ENCODE data around the gene LZTFL1.

The LZTFL1 gene

GRCh38 chr3:45885979-45886705, 44.2 kb upstream of the LZTFL1 start, which contains the start of gene CCR9:
Gene CCR9 (plus strand): TSS chr3:45886543. CDS start chr3:45894934, 8,391 bp downstream.
- Histone ChIP-seq H3K4me1 (ENCODE audit: control insufficient read depth in 1 of 2, insufficient read depth in 1 of 2, low read depth in 1 of 2, low read length in 1 of 2) (peaks cover 0 to 3% of the 10 kb centered on the region in 2 experiments), H3K27ac (no peak within 1 kb of the TSS)

DNA sequence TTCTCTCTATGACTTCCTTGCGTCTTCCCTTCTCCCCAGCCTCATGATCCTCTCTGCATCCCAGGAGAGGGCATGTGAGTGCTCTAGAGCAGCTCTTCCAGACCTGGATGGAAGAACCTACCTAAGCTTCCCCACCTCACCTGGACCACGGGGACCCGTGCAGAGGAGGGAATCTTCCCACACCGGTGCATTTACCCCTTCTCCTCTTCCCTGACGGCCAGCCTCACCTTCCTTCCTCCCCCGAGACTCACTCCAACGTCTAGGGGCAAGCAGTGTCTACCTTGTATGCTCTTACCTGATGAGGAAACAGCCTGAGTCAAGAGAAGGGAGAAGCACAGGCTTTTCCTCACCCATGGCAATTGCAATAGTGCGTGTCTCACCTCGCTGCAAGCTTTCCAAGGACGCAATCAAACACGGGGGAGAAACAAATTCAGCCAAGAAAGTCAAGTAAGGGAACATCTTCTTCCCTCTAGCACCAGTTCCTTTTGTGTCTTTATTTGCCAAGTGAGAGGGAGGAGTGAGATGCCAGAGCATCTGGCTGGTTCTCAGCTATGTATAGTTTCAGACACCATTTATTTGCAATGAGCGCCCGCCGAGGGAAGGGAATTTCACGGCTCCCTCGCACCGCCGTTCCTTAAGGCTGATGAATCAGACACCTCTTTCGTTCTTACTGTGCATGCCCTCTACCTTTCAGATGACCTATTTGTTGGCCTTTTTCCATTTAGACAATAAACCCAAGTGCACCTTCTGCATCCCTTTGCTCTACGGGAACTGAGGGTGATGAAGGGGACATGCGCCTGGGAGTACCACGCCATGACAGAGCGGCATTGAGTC, 42.7 kb upstream of the LZTFL1 start:
- Histone ChIP-seq H3K9me3 (no peaks in the 10 kb centered on the region), H3K27me3 (peaks cover 7% of the 10 kb centered on the region), H3K27ac (no peak overlapping the region), H3K4me1 (ENCODE audit: control insufficient read depth in 1 of 2, insufficient read depth in 1 of 2, low read depth in 1 of 2, low read length in 1 of 2) (peaks cover 0 to 3% of the 10 kb centered on the region in 2 experiments), H3K4me3 (ENCODE audit: low read depth in 1 of 2, low read length in 1 of 2) (no peak overlapping the region), H3K36me3 (no peaks in the 10 kb centered on the region)
- TF ChIP-seq, protein P1, sequence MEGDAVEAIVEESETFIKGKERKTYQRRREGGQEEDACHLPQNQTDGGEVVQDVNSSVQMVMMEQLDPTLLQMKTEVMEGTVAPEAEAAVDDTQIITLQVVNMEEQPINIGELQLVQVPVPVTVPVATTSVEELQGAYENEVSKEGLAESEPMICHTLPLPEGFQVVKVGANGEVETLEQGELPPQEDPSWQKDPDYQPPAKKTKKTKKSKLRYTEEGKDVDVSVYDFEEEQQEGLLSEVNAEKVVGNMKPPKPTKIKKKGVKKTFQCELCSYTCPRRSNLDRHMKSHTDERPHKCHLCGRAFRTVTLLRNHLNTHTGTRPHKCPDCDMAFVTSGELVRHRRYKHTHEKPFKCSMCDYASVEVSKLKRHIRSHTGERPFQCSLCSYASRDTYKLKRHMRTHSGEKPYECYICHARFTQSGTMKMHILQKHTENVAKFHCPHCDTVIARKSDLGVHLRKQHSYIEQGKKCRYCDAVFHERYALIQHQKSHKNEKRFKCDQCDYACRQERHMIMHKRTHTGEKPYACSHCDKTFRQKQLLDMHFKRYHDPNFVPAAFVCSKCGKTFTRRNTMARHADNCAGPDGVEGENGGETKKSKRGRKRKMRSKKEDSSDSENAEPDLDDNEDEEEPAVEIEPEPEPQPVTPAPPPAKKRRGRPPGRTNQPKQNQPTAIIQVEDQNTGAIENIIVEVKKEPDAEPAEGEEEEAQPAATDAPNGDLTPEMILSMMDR (IDR thresholded peaks at IDR 0.05), result no peak

More at GRCh38 chr3:45885979-45886705, 44.2 kb upstream of the LZTFL1 start, which contains the start of gene CCR9:
- peaks cover 16% of the 10 kb centered on the region for H3K27me3 ChIP-seq
- H3K9me3 ChIP-seq, result no peaks in the 10 kb centered on the region
- TF ChIP-seq, protein P1 (IDR thresholded peaks at IDR 0.05), result no peak
- H3K4me3 ChIP-seq (ENCODE audit: low read depth in 1 of 2, low read length in 1 of 2), result no peak within 1 kb of the TSS
- H3K36me3 ChIP-seq, result no peaks in the 10 kb centered on the region

- no peak overlapping the region for H3K27ac ChIP-seq
- TF ChIP-seq, protein P1 (IDR thresholded peaks at IDR 0.05), result no peak
- no peaks in the 10 kb centered on the region for H3K36me3 ChIP-seq
Observed at GRCh38 chr3:45881078-45882022, 39.4 kb upstream of the LZTFL1 start.

DNA sequence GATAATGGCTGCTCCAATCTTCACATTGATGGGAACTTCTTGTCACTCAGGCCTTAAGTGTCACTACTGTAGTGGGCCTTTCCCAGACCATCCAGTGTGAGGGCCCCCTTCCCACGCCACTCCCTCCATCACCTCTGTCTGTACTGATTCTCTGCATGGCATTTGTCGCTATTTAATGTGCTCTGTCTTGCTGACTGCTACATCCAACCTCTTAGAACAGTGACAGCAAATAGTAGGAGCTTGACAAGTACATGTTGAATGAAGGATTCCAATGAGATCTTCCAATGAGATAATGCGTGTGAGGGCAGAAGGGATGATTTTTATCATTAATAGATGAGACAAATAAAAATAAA, 38.8 kb upstream of the LZTFL1 start:
- Histone ChIP-seq H3K9me3 (no peaks in the 10 kb centered on the region), H3K27ac (no peak overlapping the region), H3K36me3 (no peaks in the 10 kb centered on the region), H3K27me3 (peaks cover 7% of the 10 kb centered on the region), H3K4me1 (ENCODE audit: control insufficient read depth in 1 of 2, insufficient read depth in 1 of 2, low read depth in 1 of 2, low read length in 1 of 2) (peaks cover 0 to 3% of the 10 kb centered on the region in 2 experiments), H3K4me3 (ENCODE audit: low read depth in 1 of 2, low read length in 1 of 2) (no peak overlapping the region)
- TF ChIP-seq, protein P1 (IDR thresholded peaks at IDR 0.05), result no peak

More at GRCh38 chr3:45881078-45882022, 39.4 kb upstream of the LZTFL1 start:
- H3K9me3 ChIP-seq, result no peaks in the 10 kb centered on the region
- H3K4me3 ChIP-seq (ENCODE audit: low read depth in 1 of 2, low read length in 1 of 2), result no peak overlapping the region
- peaks cover 7% of the 10 kb centered on the region for H3K27me3 ChIP-seq
- H3K4me1 ChIP-seq (ENCODE audit: control insufficient read depth in 1 of 2, insufficient read depth in 1 of 2, low read depth in 1 of 2, low read length in 1 of 2), result peaks cover 0 to 3% of the 10 kb centered on the region in 2 experiments

GRCh38 chr3:45878124-45878523, 36.2 kb upstream of the LZTFL1 start:
- Histone ChIP-seq H3K27me3 (no peaks in the 10 kb centered on the region), H3K27ac (no peak overlapping the region), H3K9me3 (no peaks in the 10 kb centered on the region), H3K4me3 (ENCODE audit: low read depth in 1 of 2, low read length in 1 of 2) (no peak overlapping the region), H3K36me3 (no peaks in the 10 kb centered on the region), H3K4me1 (ENCODE audit: control insufficient read depth in 1 of 2, insufficient read depth in 1 of 2, low read depth in 1 of 2, low read length in 1 of 2) (no peaks in the 10 kb centered on the region)
- TF ChIP-seq, protein P1 (IDR thresholded peaks at IDR 0.05), result no peak
